ENCODE data around the gene ADAM17. TPM values are rescaled to one million over a fixed set of nuclear protein-coding genes. Genes with fewer than 3 reads are reported as not detected.

Gene ADAM17
- total RNA-seq, 2 experiments from 2014 or later, result 20.7 to 25.0 TPM

GRCh38 chr2:9439536-9439935 lies 116.1 kb downstream of the ADAM17 start:
- ATAC-seq, result no peak
- CTCF ChIA-PET, result no interaction called here
- Mint-ChIP-seq H3K4me1 (ENCODE audit: low read depth) (no peaks in the 10 kb centered on the region), H3K27me3 (ENCODE audit: low read depth) (no peaks in the 10 kb centered on the region), H3K9me3 (ENCODE audit: insufficient read depth) (no peaks in the 10 kb centered on the region), H3K27ac (no peak overlapping the region), H3K4me3 (no peak overlapping the region), H3K36me3 (ENCODE audit: low read depth) (peaks cover 56% of the 10 kb centered on the region)
- no peak for DNase-seq
- POLR2A ChIA-PET, result no interaction called here

Other genes starting within 250 kb of the ADAM17 start
- gene ITGB1BP1, start 132.3 kb downstream of the ADAM17 start, total RNA-seq, result 100 to 1,000 TPM; 170 to 177 TPM
- gene CPSF3, start 132.2 kb downstream of the ADAM17 start, total RNA-seq, result 10 to 100 TPM; 54.1 to 55.2 TPM
- 10 to 100 TPM; 71.7 to 73.3 TPM for gene IAH1, start 81.3 kb downstream of the ADAM17 start, total RNA-seq
- 100 to 1,000 TPM; 292 to 315 TPM for gene YWHAQ, start 75.2 kb upstream of the ADAM17 start, total RNA-seq